Progenitor cell of endocrine pancreas (in vitro differentiated cells): Measurements from ENCODE around the gene SLMAP. TPM values are rescaled to one million over a fixed set of nuclear protein-coding genes. Genes with fewer than 3 reads are reported as not detected.
A peak's percentile ranks its signal among the peaks of the same experiment; 100 is the strongest.

ENCODE experiments used
- DNase-seq: peaks from one replicate; pipeline ENCODE4 v3.0.0; 2021; ENCODE audit warnings: low spot score; ENCODE audit not compliant: unreplicated experiment
- H3K27ac Mint-ChIP-seq: 2 replicates; pipeline ENCODE4 v1.8.0; 2021; ENCODE audit warnings: mild to moderate bottlenecking, moderate library complexity, mixed read lengths
- H3K27me3 Mint-ChIP-seq: 2 replicates; pipeline ENCODE4 v1.8.0; 2021; ENCODE audit warnings: mixed read lengths
- H3K36me3 Mint-ChIP-seq: 2 replicates; pipeline ENCODE4 v1.8.0; 2022; ENCODE audit warnings: mixed read lengths; ENCODE audit not compliant: insufficient read depth
- H3K4me1 Mint-ChIP-seq: 2 replicates; pipeline ENCODE4 v1.8.0; 2021; ENCODE audit warnings: low read depth, mixed read lengths
- H3K4me3 Mint-ChIP-seq: 2 replicates; pipeline ENCODE4 v1.8.0; 2021; ENCODE audit warnings: low read depth, mild to moderate bottlenecking, moderate library complexity, mixed read lengths
- H3K9me3 Mint-ChIP-seq: 2 replicates; pipeline ENCODE4 v1.8.0; 2021; ENCODE audit warnings: low read depth, mixed read lengths
- CTCF ChIP-seq: fragments of 200-600 bp; sonication (generic); IDR thresholded peaks from one replicate; pipeline ENCODE4 v1.5.0; 2021; ENCODE audit warnings: antibody characterized with exemption, mild to moderate bottlenecking; ENCODE audit not compliant: unreplicated experiment
- long read RNA-seq: library from polyadenylated mRNA; unstranded; transcript quantifications from one replicate; pipeline ENCODE4 v2.0.0, GENCODE V29; 2020
- total RNA-seq: library from RNA; stranded (reverse); gene quantifications from 2 replicates; pipeline ENCODE4 v1.2.1, GENCODE V29; 2021

Gene SLMAP
- 64.7 and 65.8 TPM in 2 replicates for total RNA-seq
- long read RNA-seq, partial matches to known transcripts: 13 of 16 reads
- long read RNA-seq, other reads (novel, unspliced or antisense): 3 of 16 reads

GRCh38 chr3:57755741-57756527, at the start of gene SLMAP:
SLMAP (plus strand) TSS chr3:57756309; CDS start chr3:57757652, 1,343 bp downstream.
- Mint-ChIP-seq H3K36me3 (peaks cover 4% of the 10 kb centered on the region), H3K27me3 (no peaks in the 10 kb centered on the region), H3K27ac (peak within 1 kb of the TSS; percentile 97), H3K9me3 (no peaks in the 10 kb centered on the region), H3K4me3 (peak within 1 kb of the TSS; percentile 94), H3K4me1 (peaks cover 23% of the 10 kb centered on the region)
- peak; percentile 88 for DNase-seq
- TF ChIP-seq CTCF: no peak

GRCh38 chr3:57706462-57706861, 49.6 kb upstream of the SLMAP start:
- no peaks in the 10 kb centered on the region for H3K27me3 Mint-ChIP-seq
- no peak for DNase-seq
- H3K4me1 Mint-ChIP-seq: no peaks in the 10 kb centered on the region
- H3K27ac Mint-ChIP-seq: no peak overlapping the region
- H3K9me3 Mint-ChIP-seq: no peaks in the 10 kb centered on the region
- no peak overlapping the region for H3K4me3 Mint-ChIP-seq
- no peaks in the 10 kb centered on the region for H3K36me3 Mint-ChIP-seq
- TF ChIP-seq CTCF: no peak

- DNase-seq: no peak
- no peak overlapping the region for H3K27ac Mint-ChIP-seq
- H3K4me3 Mint-ChIP-seq: no peak overlapping the region
- H3K4me1 Mint-ChIP-seq: no peaks in the 10 kb centered on the region
- no peaks in the 10 kb centered on the region for H3K9me3 Mint-ChIP-seq
- no peak for TF ChIP-seq CTCF
- H3K36me3 Mint-ChIP-seq: no peaks in the 10 kb centered on the region
- H3K27me3 Mint-ChIP-seq: no peaks in the 10 kb centered on the region
These were observed 47.1 kb upstream of the SLMAP start for GRCh38 chr3:57709031-57709430.

GRCh38 chr3:57709559-57709958, 46.5 kb upstream of the SLMAP start:
- no peak for TF ChIP-seq CTCF
- H3K36me3 Mint-ChIP-seq: no peaks in the 10 kb centered on the region
- H3K27me3 Mint-ChIP-seq: no peaks in the 10 kb centered on the region
- no peak for DNase-seq
- no peaks in the 10 kb centered on the region for H3K9me3 Mint-ChIP-seq
- H3K4me1 Mint-ChIP-seq: no peaks in the 10 kb centered on the region
- no peak overlapping the region for H3K27ac Mint-ChIP-seq
- no peak overlapping the region for H3K4me3 Mint-ChIP-seq

- no peak for TF ChIP-seq CTCF
- no peak for DNase-seq
- no peaks in the 10 kb centered on the region for H3K4me1 Mint-ChIP-seq
- H3K27ac Mint-ChIP-seq: no peak overlapping the region
- no peaks in the 10 kb centered on the region for H3K27me3 Mint-ChIP-seq
- H3K4me3 Mint-ChIP-seq: no peak overlapping the region
- no peaks in the 10 kb centered on the region for H3K9me3 Mint-ChIP-seq
- H3K36me3 Mint-ChIP-seq: no peaks in the 10 kb centered on the region
These were observed 40.4 kb upstream of the SLMAP start for GRCh38 chr3:57715686-57716085.
